ENCODE measurements around the gene RARS2.

Gene RARS2

GRCh38 chr6:87551799-87552198, 38.0 kb downstream of the RARS2 start:
- Mint-ChIP-seq H3K27ac (no peak overlapping the region), H3K4me1 (no peaks in the 10 kb centered on the region), H3K4me3 (no peak overlapping the region), H3K9me3 (no peaks in the 10 kb centered on the region), H3K36me3 (ENCODE audit: low read depth) (peaks cover 39% of the 10 kb centered on the region), H3K27me3 (no peaks in the 10 kb centered on the region)
- ATAC-seq (no peak), DNase-seq (no peak)

- Mint-ChIP-seq H3K4me1 (no peaks in the 10 kb centered on the region), H3K27me3 (no peaks in the 10 kb centered on the region), H3K27ac (no peak overlapping the region), H3K9me3 (peaks cover 4% of the 10 kb centered on the region), H3K36me3 (ENCODE audit: low read depth) (peaks cover 52% of the 10 kb centered on the region), H3K4me3 (no peak overlapping the region)
- DNase-seq (no peak), ATAC-seq (no peak)
These were observed 45.4 kb downstream of the RARS2 start for GRCh38 chr6:87544474-87544735.

GRCh38 chr6:87543696-87544473, 45.9 kb downstream of the RARS2 start:
- no peak overlapping the region for H3K4me3 Mint-ChIP-seq
- DNase-seq (no peak), ATAC-seq (no peak)
- no peaks in the 10 kb centered on the region for H3K27me3 Mint-ChIP-seq
- H3K27ac Mint-ChIP-seq = no peak overlapping the region
- H3K4me1 Mint-ChIP-seq = no peaks in the 10 kb centered on the region
- H3K9me3 Mint-ChIP-seq = peaks cover 4% of the 10 kb centered on the region
- H3K36me3 Mint-ChIP-seq (ENCODE audit: low read depth) = peaks cover 56% of the 10 kb centered on the region

- no peaks in the 10 kb centered on the region for H3K4me1 Mint-ChIP-seq
- H3K27ac Mint-ChIP-seq = no peak overlapping the region
- ATAC-seq (no peak), DNase-seq (no peak)
- H3K9me3 Mint-ChIP-seq = peaks cover 4% of the 10 kb centered on the region
- no peaks in the 10 kb centered on the region for H3K27me3 Mint-ChIP-seq
- H3K36me3 Mint-ChIP-seq (ENCODE audit: low read depth) = peaks cover 52% of the 10 kb centered on the region
- no peak overlapping the region for H3K4me3 Mint-ChIP-seq
These were observed 48.0 kb downstream of the RARS2 start for GRCh38 chr6:87541744-87542143.

GRCh38 chr6:87541041-87541440, 48.7 kb downstream of the RARS2 start:
- H3K36me3 Mint-ChIP-seq (ENCODE audit: low read depth) = peaks cover 51% of the 10 kb centered on the region
- ATAC-seq = no peak

GRCh38 chr6:87540539-87540938, 49.2 kb downstream of the RARS2 start:
- peaks cover 4% of the 10 kb centered on the region for H3K9me3 Mint-ChIP-seq
- H3K4me1 Mint-ChIP-seq = no peaks in the 10 kb centered on the region
- H3K4me3 Mint-ChIP-seq = no peak overlapping the region
- no peak for ATAC-seq
- H3K27ac Mint-ChIP-seq = no peak overlapping the region
- DNase-seq = no peak
- peaks cover 47% of the 10 kb centered on the region for H3K36me3 Mint-ChIP-seq (ENCODE audit: low read depth)
- H3K27me3 Mint-ChIP-seq = no peaks in the 10 kb centered on the region

More at GRCh38 chr6:87541041-87541440, 48.7 kb downstream of the RARS2 start:
- no peaks in the 10 kb centered on the region for H3K27me3 Mint-ChIP-seq
- H3K4me1 Mint-ChIP-seq = no peaks in the 10 kb centered on the region
- H3K4me3 Mint-ChIP-seq = no peak overlapping the region
- DNase-seq = no peak
- H3K9me3 Mint-ChIP-seq = peaks cover 4% of the 10 kb centered on the region
- no peak overlapping the region for H3K27ac Mint-ChIP-seq

- Mint-ChIP-seq H3K4me1 (no peaks in the 10 kb centered on the region), H3K9me3 (peaks cover 4% of the 10 kb centered on the region), H3K4me3 (no peak overlapping the region), H3K27me3 (no peaks in the 10 kb centered on the region), H3K27ac (no peak overlapping the region), H3K36me3 (ENCODE audit: low read depth) (peaks cover 43% of the 10 kb centered on the region)
- no peak for ATAC-seq
- no peak for DNase-seq
These were observed 50.2 kb downstream of the RARS2 start for GRCh38 chr6:87539554-87539953.

- Mint-ChIP-seq H3K27ac (no peak overlapping the region), H3K27me3 (no peaks in the 10 kb centered on the region), H3K36me3 (ENCODE audit: low read depth) (peaks cover 41% of the 10 kb centered on the region), H3K9me3 (peaks cover 4% of the 10 kb centered on the region), H3K4me3 (no peak overlapping the region), H3K4me1 (no peaks in the 10 kb centered on the region)
- DNase-seq (no peak), ATAC-seq (no peak)
These were observed 51.1 kb downstream of the RARS2 start for GRCh38 chr6:87538510-87539260.

GRCh38 chr6:87534377-87535047, 55.3 kb downstream of the RARS2 start:
- Mint-ChIP-seq H3K4me3 (no peak overlapping the region), H3K4me1 (peaks cover 1% of the 10 kb centered on the region)

GRCh38 chr6:87529221-87529620, 60.6 kb downstream of the RARS2 start:
- ATAC-seq = no peak
- Mint-ChIP-seq H3K27ac (no peak overlapping the region), H3K9me3 (no peaks in the 10 kb centered on the region), H3K4me1 (peaks cover 3% of the 10 kb centered on the region), H3K4me3 (no peak overlapping the region), H3K27me3 (no peaks in the 10 kb centered on the region), H3K36me3 (ENCODE audit: low read depth) (peaks cover 23% of the 10 kb centered on the region)
- DNase-seq = no peak

More at GRCh38 chr6:87534377-87535047, 55.3 kb downstream of the RARS2 start:
- Mint-ChIP-seq H3K9me3 (no peaks in the 10 kb centered on the region), H3K27ac (no peak overlapping the region), H3K27me3 (no peaks in the 10 kb centered on the region), H3K36me3 (ENCODE audit: low read depth) (peaks cover 20% of the 10 kb centered on the region)
- ATAC-seq = no peak
- no peak for DNase-seq

GRCh38 chr6:87522686-87523085, 67.1 kb downstream of the RARS2 start:
- H3K4me3 Mint-ChIP-seq = no peak overlapping the region
- peaks cover 33% of the 10 kb centered on the region for H3K36me3 Mint-ChIP-seq (ENCODE audit: low read depth)
- no peak overlapping the region for H3K27ac Mint-ChIP-seq

GRCh38 chr6:87518453-87518852, 71.3 kb downstream of the RARS2 start:
- no peak for ATAC-seq

More at GRCh38 chr6:87522686-87523085, 67.1 kb downstream of the RARS2 start:
- H3K9me3 Mint-ChIP-seq = no peaks in the 10 kb centered on the region
- H3K27me3 Mint-ChIP-seq = no peaks in the 10 kb centered on the region
- DNase-seq (no peak), ATAC-seq (no peak)
- H3K4me1 Mint-ChIP-seq = no peaks in the 10 kb centered on the region

GRCh38 chr6:87514831-87515230, 75.0 kb downstream of the RARS2 start:
- H3K27me3 Mint-ChIP-seq = no peaks in the 10 kb centered on the region
- H3K4me1 Mint-ChIP-seq = peaks cover 4% of the 10 kb centered on the region
- no peak overlapping the region for H3K27ac Mint-ChIP-seq
- no peak for DNase-seq
- no peaks in the 10 kb centered on the region for H3K9me3 Mint-ChIP-seq
- no peak overlapping the region for H3K4me3 Mint-ChIP-seq
- peaks cover 31% of the 10 kb centered on the region for H3K36me3 Mint-ChIP-seq (ENCODE audit: low read depth)
- no peak for ATAC-seq

More at GRCh38 chr6:87518453-87518852, 71.3 kb downstream of the RARS2 start:
- Mint-ChIP-seq H3K36me3 (ENCODE audit: low read depth) (peaks cover 37% of the 10 kb centered on the region), H3K4me3 (no peak overlapping the region), H3K9me3 (no peaks in the 10 kb centered on the region), H3K27ac (no peak overlapping the region), H3K27me3 (no peaks in the 10 kb centered on the region), H3K4me1 (peaks cover 4% of the 10 kb centered on the region)
- DNase-seq = no peak

- DNase-seq = no peak
- ATAC-seq = no peak
- Mint-ChIP-seq H3K9me3 (no peaks in the 10 kb centered on the region), H3K27me3 (no peaks in the 10 kb centered on the region), H3K4me3 (no peak overlapping the region), H3K36me3 (ENCODE audit: low read depth) (peaks cover 10% of the 10 kb centered on the region), H3K27ac (peak overlapping the region; percentile 15), H3K4me1 (no peaks in the 10 kb centered on the region)
These were observed 85.3 kb downstream of the RARS2 start for GRCh38 chr6:87504441-87504840.
